HG02763 (cell line): ENCODE results near the gene ARF5.
A peak's percentile ranks its signal among the peaks of the same experiment; 100 is the strongest.
"Not testable (repeated sequence)": the region's sequence is repeated elsewhere in the genome, so short reads cannot be mapped to it uniquely, and the experiment has no call there.

Experiments used
- ATAC-seq: cut with Tn5 transposase; IDR thresholded peaks from one replicate; pipeline ENCODE4 v1.9.1; 2021; ENCODE audit warnings: mild to moderate bottlenecking, moderate library complexity; ENCODE audit not compliant: unreplicated experiment

The ARF5 gene

DNA sequence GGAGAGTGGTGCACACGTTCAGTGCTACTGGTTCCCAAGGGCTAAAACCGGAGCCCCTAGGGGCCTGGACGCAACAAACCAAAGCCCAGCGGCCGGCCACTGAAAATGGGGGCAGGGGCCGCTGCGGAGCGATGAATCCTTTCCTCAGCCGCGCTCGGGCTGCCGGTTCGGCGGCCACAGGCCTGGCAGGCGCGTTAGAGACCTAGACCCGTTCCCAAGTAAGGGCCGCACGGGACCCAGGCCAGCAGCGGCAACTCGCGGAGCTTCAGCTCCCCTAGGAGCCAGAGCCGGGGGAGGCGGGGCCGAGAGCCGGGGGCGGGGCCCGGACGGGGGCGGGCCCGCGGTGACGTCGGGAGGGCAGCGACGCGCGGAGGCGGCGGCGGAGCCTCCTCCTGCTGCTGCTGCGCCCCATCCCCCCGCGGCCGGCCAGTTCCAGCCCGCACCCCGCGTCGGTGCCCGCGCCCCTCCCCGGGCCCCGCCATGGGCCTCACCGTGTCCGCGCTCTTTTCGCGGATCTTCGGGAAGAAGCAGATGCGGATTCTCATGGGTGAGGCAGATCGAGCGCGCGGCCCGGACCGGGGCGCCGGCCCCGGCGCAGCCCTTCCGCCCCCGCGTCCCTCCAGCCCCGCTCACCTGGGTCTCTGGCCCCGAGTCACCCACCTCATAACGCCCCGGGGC, at the start of gene ARF5:
TSS of gene ARF5 (plus strand) at position 393 of the 678 bp plus-strand sequence. CDS start at position 481, 88 bp downstream.
- peak; percentile 75 for ATAC-seq

DNA sequence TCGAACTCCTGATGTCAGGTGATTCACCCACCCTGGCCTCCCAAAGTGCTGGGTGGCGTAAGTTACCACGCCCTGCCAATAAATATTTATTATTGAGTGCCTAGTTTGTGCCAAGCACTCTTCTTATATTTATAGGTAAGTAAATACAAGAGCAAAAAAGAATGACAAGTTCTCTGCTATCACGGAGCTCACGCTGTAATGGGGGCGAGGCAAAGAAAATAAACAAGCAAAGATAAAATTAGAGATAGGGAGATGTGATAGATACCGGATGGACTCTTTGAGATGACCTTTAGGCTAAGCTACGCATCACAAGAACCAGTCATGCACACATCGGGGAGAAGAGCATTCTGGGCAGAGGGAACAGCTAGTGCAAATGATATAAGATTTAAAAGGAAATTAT, 49.1 kb upstream of the ARF5 start:
- ATAC-seq = no peak

DNA sequence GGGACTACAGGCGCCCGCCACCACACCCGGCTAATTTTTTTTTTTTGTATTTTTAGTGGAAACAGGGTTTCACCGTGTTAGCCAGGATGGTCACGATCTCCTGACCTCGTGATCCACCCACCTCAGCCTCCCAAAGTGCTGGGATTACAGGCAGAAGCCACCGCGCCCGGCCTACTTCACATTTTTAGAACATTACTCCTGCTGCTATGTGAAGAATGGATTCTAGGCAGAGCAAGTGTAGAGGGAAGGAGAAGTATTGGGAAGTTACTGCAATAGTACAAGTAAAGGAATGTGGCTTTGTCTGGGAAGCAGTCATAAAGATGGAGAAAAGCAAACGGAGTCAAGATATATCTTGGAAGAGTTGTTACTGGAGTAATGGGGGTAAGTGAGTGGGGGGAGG, 47.8 kb upstream of the ARF5 start:
- not testable (repeated sequence) for ATAC-seq

DNA sequence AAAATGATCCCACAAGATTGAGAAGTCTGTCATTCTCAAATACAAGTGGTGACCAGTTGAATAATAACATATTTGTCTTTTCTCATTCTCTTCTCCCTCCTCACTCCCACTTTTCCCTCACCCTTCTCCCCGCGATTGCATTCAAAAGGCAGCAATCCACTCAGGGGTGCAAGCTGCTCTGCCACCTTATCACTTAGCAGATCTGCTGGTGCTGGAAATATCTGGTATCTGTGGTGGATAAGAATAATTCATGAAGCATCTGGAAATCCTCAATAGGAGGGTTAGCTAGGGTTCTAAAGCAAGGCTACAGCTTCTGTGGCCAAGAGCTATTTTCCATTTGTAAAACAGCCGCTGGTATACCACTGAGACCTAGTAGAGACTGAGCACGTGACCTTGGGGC, 46.7 kb upstream of the ARF5 start:
- no peak for ATAC-seq

DNA sequence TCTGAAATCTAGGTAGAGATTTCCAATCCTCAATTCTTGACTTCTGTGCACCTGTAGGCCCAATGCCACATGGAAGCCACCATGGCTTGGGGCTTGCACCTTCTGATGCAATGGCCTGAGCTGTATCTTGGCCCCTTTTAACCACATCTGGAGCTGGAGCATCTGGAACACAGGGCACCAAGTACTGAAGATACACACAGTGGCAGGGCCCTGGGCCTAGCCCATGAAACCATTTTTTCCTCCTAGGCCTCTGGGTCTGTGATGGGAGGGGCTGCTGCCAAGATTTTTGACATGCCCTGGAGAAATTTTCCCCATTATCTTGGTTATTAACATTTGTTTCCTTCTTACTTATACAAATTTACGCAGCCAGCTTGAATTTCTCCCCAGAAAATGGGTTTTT, 41.9 kb upstream of the ARF5 start:
- ATAC-seq = no peak

DNA sequence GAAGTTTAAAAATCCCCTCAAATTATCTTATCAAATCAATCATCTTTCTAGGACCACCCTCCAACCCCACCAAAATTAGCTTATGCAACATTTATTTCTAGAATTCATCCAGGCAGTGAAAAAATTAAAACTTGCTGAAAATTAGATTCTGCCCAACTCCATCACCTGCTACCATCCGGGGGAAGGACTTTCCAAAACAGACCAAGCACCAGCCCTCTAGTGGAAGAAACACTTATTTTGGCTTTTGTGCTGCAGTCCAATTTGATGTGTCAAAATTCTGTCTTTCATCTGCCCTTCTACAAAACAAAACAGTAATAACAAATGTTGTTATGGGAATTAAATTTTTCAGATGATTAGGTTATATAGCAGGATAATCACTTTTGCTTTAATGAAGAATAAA, 38.0 kb upstream of the ARF5 start:
- no peak for ATAC-seq

DNA sequence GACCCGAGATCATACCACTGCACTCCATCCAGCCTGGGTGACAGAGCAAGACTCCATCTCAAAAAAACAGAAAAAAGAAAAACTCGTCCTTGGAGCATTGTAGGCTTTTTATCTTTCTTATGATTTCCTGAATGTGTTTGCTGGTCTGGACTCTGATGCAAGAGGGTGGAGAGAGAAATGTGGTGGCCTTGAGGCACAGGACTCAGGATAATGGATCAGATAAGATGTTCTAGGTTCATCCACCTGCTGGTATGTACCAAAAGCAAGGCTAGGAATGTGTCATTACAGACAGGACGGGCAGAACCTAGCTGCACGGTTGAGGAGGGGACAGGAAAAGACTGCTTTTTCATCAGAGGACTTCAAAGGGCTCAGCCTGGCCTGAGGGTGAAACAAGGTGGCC, 36.3 kb upstream of the ARF5 start:
- no peak for ATAC-seq

- ATAC-seq = no peak
Observed at GRCh38 chr7:127556404-127556803, 31.8 kb upstream of the ARF5 start.

- ATAC-seq = no peak
Observed at GRCh38 chr7:127557803-127558202, 30.4 kb upstream of the ARF5 start.

DNA sequence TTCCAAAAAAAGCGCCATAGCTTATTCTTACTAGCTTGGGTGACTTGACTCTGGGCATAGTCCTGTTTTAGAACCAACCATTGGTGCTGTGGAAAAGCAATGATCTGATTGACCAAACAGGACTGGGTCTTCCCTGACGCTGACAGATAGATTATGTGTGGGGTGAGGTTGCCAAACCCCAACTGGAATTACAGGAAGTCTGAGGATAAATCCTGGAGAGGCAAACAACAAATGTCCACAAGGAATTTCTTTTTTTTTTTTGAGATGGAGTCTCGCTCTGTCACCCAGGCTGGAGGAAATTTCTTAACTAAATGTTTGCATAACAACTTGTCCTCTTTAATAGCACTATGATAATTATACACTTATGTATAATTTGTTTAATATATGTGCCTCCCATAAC, 22.0 kb upstream of the ARF5 start:
- ATAC-seq = no peak

DNA sequence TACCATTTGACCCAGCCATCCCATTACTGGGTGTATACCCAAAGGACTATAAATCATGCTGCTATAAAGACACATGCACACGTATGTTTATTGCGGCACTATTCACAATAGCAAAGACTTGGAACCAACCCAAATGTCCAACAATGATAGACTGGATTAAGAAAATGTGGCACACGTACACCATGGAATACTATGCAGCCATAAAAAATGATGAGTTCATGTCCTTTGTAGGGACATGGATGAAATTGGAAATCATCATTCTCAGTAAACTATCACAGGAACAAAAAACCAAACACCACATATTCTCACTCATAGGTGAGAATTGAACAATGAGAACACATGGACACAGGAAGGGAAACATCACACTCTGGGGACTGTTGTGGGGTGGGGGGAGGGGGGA, 20.2 kb upstream of the ARF5 start:
- not testable (repeated sequence) for ATAC-seq

DNA sequence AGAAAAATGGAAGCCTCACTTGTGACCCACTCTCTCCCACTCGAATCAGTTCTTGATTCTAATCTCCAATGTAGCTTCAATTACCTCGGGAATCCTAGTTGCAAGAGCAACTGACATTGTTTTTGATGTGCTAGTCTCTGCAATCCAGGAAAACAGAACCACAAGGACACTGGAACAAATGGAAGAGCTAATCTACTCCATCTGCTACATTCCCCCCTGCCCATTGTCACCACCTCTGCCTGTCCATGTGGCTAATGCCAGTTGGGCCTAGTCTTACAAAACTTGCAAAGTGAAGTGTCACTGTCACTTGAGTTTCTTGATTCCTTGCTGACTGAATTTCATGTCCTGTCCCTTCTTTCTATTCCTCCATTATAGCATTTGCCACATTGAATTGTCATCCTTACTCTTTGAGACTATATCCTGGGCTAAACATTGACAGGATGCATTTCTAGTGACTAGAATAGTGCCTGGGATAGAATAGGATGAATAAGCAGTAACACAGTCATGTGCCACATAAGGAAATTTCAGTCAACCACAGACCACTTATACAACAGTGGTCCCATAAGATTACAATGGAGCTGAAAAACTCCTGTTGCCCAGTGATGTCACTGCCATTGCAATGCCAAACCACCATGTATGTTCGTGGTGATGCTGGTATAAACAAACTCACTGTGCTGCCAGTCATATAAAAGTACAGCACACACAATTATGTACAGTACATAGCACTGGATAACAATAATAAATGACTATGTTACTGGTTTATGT, 16.3 kb upstream of the ARF5 start:
- no peak for ATAC-seq

GRCh38 chr7:127578036-127578684, 10.1 kb upstream of the ARF5 start:
- no peak for ATAC-seq

DNA sequence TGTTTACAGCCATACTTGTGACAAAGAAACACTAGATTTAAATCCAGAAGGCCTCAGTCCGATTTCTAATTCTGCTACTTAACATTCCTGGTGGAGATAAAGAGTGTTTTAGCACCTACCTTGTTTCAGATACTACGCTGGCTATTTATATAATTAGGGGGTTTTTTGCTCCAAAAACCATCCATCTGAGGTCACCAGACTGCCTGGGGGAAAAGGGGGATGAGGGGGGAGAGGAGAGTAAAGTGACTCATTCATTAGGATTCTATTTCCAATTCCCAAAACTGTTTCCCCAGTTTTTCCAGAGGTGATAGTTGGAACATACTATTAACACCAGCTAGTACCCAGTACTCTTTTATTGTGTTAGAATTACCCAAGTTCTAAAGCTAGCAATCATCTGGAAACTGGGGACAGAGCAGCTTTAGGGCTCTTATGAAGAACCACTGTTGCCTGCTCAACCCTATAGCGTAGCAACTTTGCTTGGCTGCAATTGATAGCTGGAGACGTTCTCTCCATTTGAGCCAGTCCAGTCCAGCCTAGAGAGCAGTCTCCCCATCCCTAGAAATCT, 9.4 kb upstream of the ARF5 start:
- no peak for ATAC-seq

GRCh38 chr7:127580612-127581011, 7.6 kb upstream of the ARF5 start:
- no peak for ATAC-seq

- ATAC-seq = no peak
Observed at GRCh38 chr7:127581716-127582115, 6.5 kb upstream of the ARF5 start.

DNA sequence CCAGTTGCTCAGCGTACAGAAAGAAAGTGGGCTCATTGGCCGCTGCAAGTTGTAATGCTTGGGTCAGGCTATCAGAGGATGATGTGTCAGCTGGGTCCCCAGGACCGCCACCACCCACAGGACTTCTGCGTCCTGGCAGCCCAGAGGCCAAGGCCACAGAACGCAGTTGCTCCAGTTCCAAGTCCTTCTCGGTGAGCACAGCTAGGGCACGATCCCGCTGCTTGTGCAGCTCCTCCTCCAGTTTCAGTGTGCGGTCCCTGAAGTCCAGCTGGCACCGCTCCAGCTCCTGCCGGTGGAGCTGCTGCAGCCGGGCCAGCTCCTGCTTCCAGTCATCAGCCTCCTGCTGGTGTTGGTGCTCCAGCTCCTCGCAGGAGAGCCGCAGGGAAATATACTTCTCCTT, 5.8 kb upstream of the ARF5 start:
- ATAC-seq = no peak

- ATAC-seq = no peak
Observed at GRCh38 chr7:127584648-127585043, 3.6 kb upstream of the ARF5 start.

DNA sequence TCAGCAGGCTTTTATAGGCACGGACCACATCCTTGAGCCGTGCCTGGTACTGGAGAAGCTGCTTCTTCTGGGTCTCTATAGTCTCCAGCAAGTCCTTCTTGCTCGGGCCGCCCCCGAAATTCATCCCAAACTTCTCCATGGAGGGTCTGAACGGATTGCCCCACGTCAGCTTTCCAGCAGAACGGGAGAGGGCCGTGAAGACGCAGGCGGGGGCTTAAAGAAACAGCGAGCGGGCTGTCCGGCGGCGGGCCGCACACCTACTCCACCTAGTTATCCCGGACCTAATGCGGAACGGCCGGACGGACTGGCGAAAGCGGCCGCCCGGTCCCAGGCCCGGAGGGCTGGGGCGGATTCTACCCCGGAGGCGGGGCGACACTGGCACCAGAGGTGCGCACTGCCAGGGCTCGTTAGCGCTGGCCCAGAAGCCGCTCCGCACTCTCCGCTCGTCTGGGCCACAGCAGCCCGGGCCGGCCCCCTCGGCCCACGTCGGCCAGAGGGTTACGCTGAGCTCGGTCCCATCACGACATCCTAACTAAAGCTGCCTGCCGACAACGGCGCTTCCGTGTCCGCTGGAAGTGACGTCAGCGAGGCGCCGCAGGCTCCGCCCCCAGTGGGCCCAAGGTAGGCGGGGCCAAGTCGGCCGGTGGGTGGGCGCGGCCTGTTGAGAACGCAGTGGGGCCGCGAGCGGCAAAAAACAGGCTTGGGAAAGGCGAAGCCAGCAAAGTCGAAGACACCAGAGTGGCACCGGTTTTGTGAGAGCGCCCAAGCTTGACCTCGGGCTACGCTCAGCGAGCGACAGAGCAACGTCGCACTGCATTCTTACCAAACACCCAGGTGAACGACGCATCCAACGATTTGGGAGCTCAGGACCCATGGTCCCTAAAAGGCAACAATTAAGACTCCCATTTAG, 2.9 kb upstream of the ARF5 start, which contains the start of gene GCC1:
TSS of gene GCC1 (minus strand) at position 553 of the 910 bp plus-strand sequence. CDS start at position 139, 414 bp downstream.
- ATAC-seq = peak; percentile 76

DNA sequence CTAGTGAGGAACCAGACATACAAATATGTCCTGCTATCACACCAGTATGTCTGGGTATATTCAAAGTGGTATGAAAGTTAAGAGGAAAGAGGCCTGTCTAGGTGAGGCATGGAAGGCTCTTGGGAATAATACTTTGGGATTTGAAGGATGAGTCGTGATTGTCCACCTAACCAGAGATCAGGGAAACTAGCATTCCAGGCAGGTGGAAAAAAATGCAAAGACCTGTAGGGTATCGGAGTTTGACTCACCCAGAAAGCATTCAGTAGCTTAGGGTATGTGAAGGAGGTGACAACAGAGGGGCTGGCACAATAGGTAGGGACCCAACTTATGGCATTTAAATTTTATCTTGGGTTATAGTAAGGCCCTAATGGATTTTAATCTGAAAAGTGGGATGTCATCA, 1.9 kb upstream of the ARF5 start:
- no peak for ATAC-seq

DNA sequence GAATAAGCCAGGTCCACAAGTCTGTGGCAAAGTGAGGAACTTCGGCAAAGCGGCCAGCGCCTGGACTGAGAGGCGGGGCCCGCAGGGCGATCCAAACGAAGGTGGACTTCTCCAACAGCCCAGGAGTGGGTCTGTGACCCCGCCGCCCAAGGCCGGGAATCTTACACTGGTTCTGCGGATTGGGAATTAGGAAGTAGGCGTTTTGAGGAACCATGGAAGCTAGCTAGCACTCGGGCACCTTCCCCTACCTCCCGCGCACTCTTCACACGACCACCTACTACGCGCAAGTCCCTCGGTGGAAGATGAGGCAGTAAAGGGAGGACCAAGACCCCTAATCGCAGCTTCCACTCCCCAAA, 570 bp upstream of the ARF5 start:
- no peak for ATAC-seq
